GM12874 (cell line): ENCODE results near the gene HYOU1.
A peak's percentile ranks its signal among the peaks of the same experiment; 100 is the strongest.

ENCODE experiments used
- TF ChIP-seq, protein P1 (sequence below): IDR thresholded peaks from 2 replicates; pipeline ENCODE4 v1.5.1; 2011; ENCODE audit warnings: low read depth, mild to moderate bottlenecking, control low read depth, low read length, moderate library complexity; ENCODE audit not compliant: insufficient read depth

Gene HYOU1

GRCh38 chr11:119030329-119031047 is 26.5 kb downstream of the HYOU1 start, which contains the start of gene SLC37A4:
TSS of gene SLC37A4 (minus strand) at chr11:119030877.
- TF ChIP-seq, protein P1, sequence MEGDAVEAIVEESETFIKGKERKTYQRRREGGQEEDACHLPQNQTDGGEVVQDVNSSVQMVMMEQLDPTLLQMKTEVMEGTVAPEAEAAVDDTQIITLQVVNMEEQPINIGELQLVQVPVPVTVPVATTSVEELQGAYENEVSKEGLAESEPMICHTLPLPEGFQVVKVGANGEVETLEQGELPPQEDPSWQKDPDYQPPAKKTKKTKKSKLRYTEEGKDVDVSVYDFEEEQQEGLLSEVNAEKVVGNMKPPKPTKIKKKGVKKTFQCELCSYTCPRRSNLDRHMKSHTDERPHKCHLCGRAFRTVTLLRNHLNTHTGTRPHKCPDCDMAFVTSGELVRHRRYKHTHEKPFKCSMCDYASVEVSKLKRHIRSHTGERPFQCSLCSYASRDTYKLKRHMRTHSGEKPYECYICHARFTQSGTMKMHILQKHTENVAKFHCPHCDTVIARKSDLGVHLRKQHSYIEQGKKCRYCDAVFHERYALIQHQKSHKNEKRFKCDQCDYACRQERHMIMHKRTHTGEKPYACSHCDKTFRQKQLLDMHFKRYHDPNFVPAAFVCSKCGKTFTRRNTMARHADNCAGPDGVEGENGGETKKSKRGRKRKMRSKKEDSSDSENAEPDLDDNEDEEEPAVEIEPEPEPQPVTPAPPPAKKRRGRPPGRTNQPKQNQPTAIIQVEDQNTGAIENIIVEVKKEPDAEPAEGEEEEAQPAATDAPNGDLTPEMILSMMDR: peak; percentile 93

- TF ChIP-seq, protein P1: no peak
Observed at GRCh38 chr11:119030029-119030328, 27.0 kb downstream of the HYOU1 start.

DNA sequence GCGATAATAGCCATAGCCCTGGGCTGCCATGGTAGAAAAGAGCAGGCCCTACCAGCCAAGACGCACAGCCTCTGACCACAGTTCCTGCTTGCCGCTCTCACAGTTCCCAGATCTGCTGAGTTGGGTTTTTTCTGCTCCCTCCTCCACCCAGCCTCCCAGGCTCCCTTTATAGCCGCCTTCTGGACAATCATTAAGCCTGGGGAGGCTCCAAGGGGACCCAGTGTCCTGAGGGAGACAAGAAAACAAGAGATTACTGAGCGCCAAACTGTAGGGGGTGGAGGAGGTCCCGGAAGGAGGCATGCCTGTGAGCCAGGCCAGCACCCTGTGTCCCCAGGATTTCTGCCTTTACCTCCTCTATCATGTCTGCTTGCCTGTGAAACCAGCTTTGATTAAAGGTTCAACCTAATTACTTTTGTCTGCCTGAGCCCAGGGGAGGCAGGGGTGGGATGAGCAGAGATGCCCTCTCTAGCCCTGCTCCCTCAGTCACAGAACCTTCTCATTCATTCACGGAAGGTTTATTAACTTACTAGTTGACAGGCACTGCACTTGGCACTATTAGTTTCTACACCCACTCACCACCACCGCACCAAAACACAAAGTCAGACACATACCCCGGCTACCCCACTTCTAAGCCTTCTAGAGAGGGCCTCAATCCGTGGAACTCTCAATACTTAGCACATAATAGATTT is 27.5 kb downstream of the HYOU1 start:
- TF ChIP-seq, protein P1: no peak

- TF ChIP-seq, protein P1: no peak
Observed at GRCh38 chr11:119029069-119029339, 28.0 kb downstream of the HYOU1 start.

GRCh38 chr11:119028346-119029068 is 28.5 kb downstream of the HYOU1 start:
- TF ChIP-seq, protein P1: no peak

DNA sequence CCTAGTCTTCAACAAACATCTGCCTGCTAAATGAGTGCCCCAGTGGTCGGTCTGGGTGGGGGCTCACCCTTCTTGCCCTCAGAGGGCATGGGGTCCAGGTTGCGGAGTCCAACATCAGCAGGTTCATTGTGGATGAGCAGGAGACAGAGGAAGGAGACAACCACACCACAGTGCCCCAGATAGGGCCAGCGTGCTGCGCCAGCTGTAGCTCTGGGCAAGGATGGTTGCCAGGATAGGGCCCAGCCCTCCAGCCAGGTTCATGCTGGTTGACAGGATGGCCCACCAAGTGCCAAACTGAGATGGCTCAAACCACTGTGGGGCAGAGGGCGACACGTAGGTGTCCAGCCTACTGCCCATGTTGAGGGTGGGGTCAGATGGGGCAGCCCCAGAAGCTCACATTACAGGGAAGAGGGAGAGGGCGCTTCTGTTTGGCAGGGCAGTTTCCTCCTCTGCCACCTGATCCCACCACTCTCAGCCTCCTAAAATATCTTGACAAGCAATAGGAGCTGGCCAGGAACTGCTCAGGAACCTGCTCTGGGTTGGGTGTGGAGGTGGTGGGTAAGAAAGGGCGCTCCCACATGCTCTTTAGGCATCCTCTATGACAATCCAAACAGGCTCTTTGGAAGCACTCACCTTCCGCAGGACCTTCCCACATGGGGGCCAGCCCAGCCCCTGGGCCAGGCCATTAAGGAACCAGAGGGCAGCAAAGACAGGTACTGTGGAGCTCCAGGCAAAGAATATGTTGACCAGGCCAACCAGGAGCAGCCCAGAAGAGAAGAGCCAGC is 29.3 kb downstream of the HYOU1 start:
- TF ChIP-seq, protein P1: no peak

GRCh38 chr11:119026970-119027369 is 30.0 kb downstream of the HYOU1 start:
- TF ChIP-seq, protein P1: no peak
